Liver (tissue), 9 donors: ENCODE data around the gene SH3D19. TPM values are rescaled to one million over a fixed set of nuclear protein-coding genes. Genes with fewer than 3 reads are reported as not detected.
A peak's percentile ranks its signal among the peaks of the same experiment; 100 is the strongest.

Source experiments
- DNase-seq: peaks from one replicate; pipeline ENCODE4 v3.0.0-alpha.2; 2017; ENCODE audit warnings: low spot score
- H3K27ac ChIP-seq, 2 donors: one replicate each; pipeline ENCODE4 v1.7.0; 2013; ENCODE audit warnings: inconsistent platforms in 2 of 2, low read length in 2 of 2, control low read depth in 1 of 2, low read depth in 1 of 2, mild to moderate bottlenecking in 1 of 2
- H3K27me3 ChIP-seq, 4 donors: one replicate each; pipeline versions ENCODE4 v1.6.1 to v1.7.0; 2013; ENCODE audit warnings: low read length in 3 of 4, inconsistent platforms in 1 of 4, mild to moderate bottlenecking in 1 of 4, moderate library complexity in 1 of 4; ENCODE audit not compliant: control insufficient read depth in 4 of 4, insufficient read depth in 4 of 4
- H3K36me3 ChIP-seq, 4 donors: one replicate each; pipeline versions ENCODE4 v1.6.1 to v1.7.0; 2013; ENCODE audit warnings: low read length in 3 of 4, mild to moderate bottlenecking in 3 of 4, low read depth in 1 of 4, moderate library complexity in 1 of 4; ENCODE audit not compliant: control insufficient read depth in 4 of 4, insufficient read depth in 3 of 4
- H3K4me1 ChIP-seq, 4 donors: one replicate each; pipeline versions ENCODE4 v1.6.1 to v1.7.0; 2013; ENCODE audit warnings: low read length in 3 of 4, mild to moderate bottlenecking in 3 of 4, moderate library complexity in 1 of 4; ENCODE audit not compliant: control insufficient read depth in 4 of 4, insufficient read depth in 4 of 4
- H3K4me3 ChIP-seq, 3 donors: one replicate each; pipeline versions ENCODE4 v1.6.1 to v1.7.0; 2013; ENCODE audit warnings: low read length in 3 of 3, control low read depth in 1 of 3, low read depth in 1 of 3, mild to moderate bottlenecking in 1 of 3
- H3K9ac ChIP-seq, 2 donors: one replicate each; pipeline ENCODE4 v1.7.0; 2013; ENCODE audit warnings: low read length in 2 of 2, mild to moderate bottlenecking in 2 of 2, moderate library complexity in 2 of 2, control low read depth in 1 of 2, low read depth in 1 of 2
- H3K9me3 ChIP-seq, 4 donors: one replicate each; pipeline versions ENCODE4 v1.6.1 to v1.7.0; 2013; ENCODE audit warnings: low read length in 3 of 4; ENCODE audit not compliant: control insufficient read depth in 4 of 4
- CTCF ChIP-seq: fragments of 150-350 bp; IDR thresholded peaks from 2 replicates; pipeline ENCODE4 v1.5.1; 2017; ENCODE audit warnings: improper control_type of control experiment, low read depth, low read length; ENCODE audit not compliant: missing input control
- FOXA1 ChIP-seq: IDR thresholded peaks from 2 replicates; pipeline ENCODE4 v1.6.1; 2016; ENCODE audit warnings: antibody characterized with exemption
- FOXA2 ChIP-seq: IDR thresholded peaks from 2 replicates; pipeline ENCODE4 v1.6.1; 2016; ENCODE audit warnings: antibody characterized with exemption
- GABPA ChIP-seq, 2 donors: IDR thresholded peaks in 1 of 2; conservative IDR thresholded peaks in 1 of 2; 2 replicates each; pipeline ENCODE4 v1.6.1; 2016; ENCODE audit warnings: antibody characterized with exemption in 2 of 2, mild to moderate bottlenecking in 1 of 2, moderate library complexity in 1 of 2
- HNF4A ChIP-seq, 2 donors: conservative IDR thresholded peaks; 2 replicates each; pipeline ENCODE4 v1.6.1; 2016; ENCODE audit warnings: antibody characterized with exemption in 2 of 2, mild to moderate bottlenecking in 2 of 2
- HNF4G ChIP-seq: IDR thresholded peaks from 2 replicates; pipeline ENCODE4 v1.6.1; 2016; ENCODE audit warnings: antibody characterized with exemption
- JUND ChIP-seq, 2 donors: IDR thresholded peaks; 2 replicates each; pipeline ENCODE4 v1.6.1; 2016; ENCODE audit warnings: antibody characterized with exemption in 2 of 2
- MAX ChIP-seq: IDR thresholded peaks from 2 replicates; pipeline ENCODE4 v1.6.1; 2016; ENCODE audit warnings: antibody characterized with exemption
- NR2F2 ChIP-seq: IDR thresholded peaks from 2 replicates; pipeline ENCODE4 v1.6.1; 2016; ENCODE audit warnings: antibody characterized with exemption
- RXRA ChIP-seq, 2 donors: IDR thresholded peaks; 2 replicates each; pipeline ENCODE4 v1.6.1; 2017 to 2018; ENCODE audit warnings: antibody characterized with exemption in 2 of 2, mild to moderate bottlenecking in 1 of 2
- SP1 ChIP-seq: IDR thresholded peaks from 2 replicates; pipeline ENCODE4 v1.6.1; 2018; ENCODE audit warnings: antibody characterized with exemption, mild to moderate bottlenecking
- TAF1 ChIP-seq: conservative IDR thresholded peaks from 2 replicates; pipeline ENCODE4 v1.6.1; 2016; ENCODE audit warnings: antibody characterized with exemption, mild to moderate bottlenecking
- YY1 ChIP-seq: IDR thresholded peaks from 2 replicates; pipeline ENCODE4 v1.6.1; 2016; ENCODE audit warnings: antibody characterized with exemption, mild to moderate bottlenecking
- ZBTB33 ChIP-seq: IDR thresholded peaks from 2 replicates; pipeline ENCODE4 v1.6.1; 2016; ENCODE audit warnings: antibody characterized with exemption
- WGBS: extraction: QIAGEN DNeasy Blood & Tissue Kit; methylation state at CpG from one replicate; pipeline ENCODE4 v1.1.7; 2013; 5-methylcytosine and 5-hydroxymethylcytosine counted together
- polyA plus RNA-seq, 2 donors: library from polyadenylated mRNA; stranded (reverse) in 1 of 2; unstranded in 1 of 2; fragments of 200-250 nt in 1 of 2; fragments of >200 nt in 1 of 2; fragmentation: Nextera tagmentation in 1 of 2; extraction: Ambion mirVana in 1 of 2; gene quantifications; one replicate each; pipeline versions ENCODE4 v1.2.1 to v1.2.3, GENCODE V29; 2013 to 2015
- total RNA-seq, 2 donors: library from RNA; depleted of rRNA; stranded (reverse); fragments of >200 nt; gene quantifications; one replicate each; pipeline ENCODE4 v1.2.3, GENCODE V29; 2014
- TF ChIP-seq, protein P1 (sequence below): IDR thresholded peaks from 2 replicates; pipeline ENCODE4 v1.6.1; 2016; ENCODE audit warnings: antibody characterized with exemption
- donor health status: healthy.
- donor health status: healthy.
- donor health status: healthy.
- donor health status: healthy.
- donor health status: healthy.

Gene SH3D19
- total and polyA plus RNA-seq, 4 donors, result 11.0 to 22.2 (median 17.1) TPM

DNA sequence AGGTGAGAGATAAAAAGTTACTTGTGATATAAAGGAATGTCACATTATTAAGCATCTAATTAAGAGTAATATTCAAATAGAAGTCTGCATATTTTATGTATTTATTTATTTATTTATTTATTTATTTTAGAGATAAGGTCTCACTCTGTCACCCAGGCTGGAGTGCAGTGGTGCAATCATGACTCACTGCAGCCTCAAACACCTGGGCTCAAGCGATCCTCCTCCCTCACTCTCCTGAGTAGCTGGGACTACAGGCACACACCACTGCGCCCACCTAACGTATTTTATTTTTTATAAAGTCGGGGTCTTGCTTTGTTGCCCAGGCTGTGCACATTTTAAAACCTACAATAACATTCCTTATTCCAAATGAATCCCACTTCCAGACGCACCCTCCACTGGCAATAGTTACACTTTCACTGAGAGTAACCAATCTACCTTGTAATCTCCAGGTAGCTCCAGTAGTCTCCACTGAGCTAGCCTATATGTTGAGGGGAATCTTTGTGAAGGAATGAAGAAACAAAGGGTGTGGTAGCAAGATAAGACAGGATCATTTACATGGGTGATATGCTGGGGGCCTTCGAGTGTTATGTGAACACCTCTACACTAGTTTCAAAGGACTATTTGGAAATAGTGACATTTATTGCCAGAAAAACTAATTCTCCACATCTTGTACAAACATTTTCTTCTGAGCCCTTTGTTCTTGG, 11.9 kb downstream of the SH3D19 start:
- Histone ChIP-seq H3K27me3 (no peaks in the 10 kb centered on the region), H3K36me3 (no peaks in the 10 kb centered on the region), H3K4me1 (peaks cover 4 to 30% (median 15%) of the 10 kb centered on the region in 4 donors), H3K27ac (peak overlapping the region in 1 of 2 donors; percentile 11), H3K9me3 (no peaks in the 10 kb centered on the region), H3K4me3 (no peak overlapping the region), H3K9ac (no peak overlapping the region)
- WGBS, result 76% methylated on average over 6 of the region's 6 CpGs
- no peak for DNase-seq
- TF ChIP-seq HNF4A (conservative IDR thresholded peaks at IDR 0.05), result peak in 1 of 2 donors; percentile 9
- TF ChIP-seq SP1, result no peak
- no peak for TF ChIP-seq TAF1
- peak in 1 of 2 donors; percentile 62 for TF ChIP-seq JUND (IDR thresholded peaks at IDR 0.05)
- TF ChIP-seq ZBTB33, result no peak
- no peak for TF ChIP-seq FOXA1
- TF ChIP-seq, protein P1, sequence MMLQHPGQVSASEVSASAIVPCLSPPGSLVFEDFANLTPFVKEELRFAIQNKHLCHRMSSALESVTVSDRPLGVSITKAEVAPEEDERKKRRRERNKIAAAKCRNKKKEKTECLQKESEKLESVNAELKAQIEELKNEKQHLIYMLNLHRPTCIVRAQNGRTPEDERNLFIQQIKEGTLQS, result peak; percentile 46

- H3K9me3 ChIP-seq, result no peaks in the 10 kb centered on the region
- H3K4me3 ChIP-seq, result no peak overlapping the region
- peaks cover 0 to 12% (median 5%) of the 10 kb centered on the region in 4 donors for H3K4me1 ChIP-seq
- H3K27me3 ChIP-seq, result no peaks in the 10 kb centered on the region
- no peak for DNase-seq
- 97% methylated on average over 5 of the region's 5 CpGs for WGBS
- H3K36me3 ChIP-seq, result no peaks in the 10 kb centered on the region
- H3K9ac ChIP-seq, result no peak overlapping the region
- TF ChIP-seq NR2F2 (no peak), FOXA2 (no peak), HNF4A (conservative IDR thresholded peaks at IDR 0.05) (no peak), HNF4G (no peak), YY1 (no peak), GABPA (IDR thresholded peaks at IDR 0.05 in 1 of 2, conservative IDR thresholded peaks at IDR 0.05 in 1 of 2) (no peak), TAF1 (no peak)
- TF ChIP-seq, protein P1, result no peak
- no peak overlapping the region for H3K27ac ChIP-seq
These were observed 15.2 kb downstream of the SH3D19 start for GRCh38 chr4:151310124-151310728.

DNA sequence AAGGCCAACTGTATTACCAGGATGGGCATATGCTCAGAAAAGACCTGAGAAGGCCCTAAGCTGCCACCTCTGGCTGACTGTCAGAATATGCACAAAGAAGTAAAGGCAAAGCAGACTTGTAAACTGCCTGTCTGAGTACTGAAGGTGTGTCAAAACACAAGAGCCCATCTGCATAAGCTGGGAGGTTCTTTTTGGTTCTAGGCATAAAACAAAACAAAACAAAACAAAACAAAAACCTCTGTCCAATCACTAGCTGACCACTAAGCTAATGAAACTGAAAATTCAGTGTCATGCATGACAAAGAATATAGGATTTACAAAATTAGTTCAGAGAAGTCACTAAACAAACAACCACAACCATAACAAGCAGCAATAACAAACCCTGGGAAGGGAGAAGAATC, 20.6 kb downstream of the SH3D19 start:
- H3K27ac ChIP-seq, result no peak overlapping the region
- DNase-seq, result no peak
- TF ChIP-seq CTCF (no peak), YY1 (no peak), GABPA (IDR thresholded peaks at IDR 0.05 in 1 of 2, conservative IDR thresholded peaks at IDR 0.05 in 1 of 2) (no peak), MAX (no peak), RXRA (IDR thresholded peaks at IDR 0.05) (no peak)

More for the DNA sequence above, 20.6 kb downstream of the SH3D19 start:
- Histone ChIP-seq H3K27me3 (no peaks in the 10 kb centered on the region), H3K4me1 (no peaks in the 10 kb centered on the region), H3K36me3 (no peaks in the 10 kb centered on the region), H3K9me3 (no peaks in the 10 kb centered on the region), H3K4me3 (no peak overlapping the region), H3K9ac (no peak overlapping the region)
